Esophagus squamous epithelium (tissue), 4 donors: ENCODE results near the gene E2F4.

ENCODE experiments used
- CTCF ChIP-seq, 6 experiments: fragments of 450-650 bp in 4 of 6; fragments of 200-600 bp in 2 of 6; sonication (generic) in 2 of 6; IDR thresholded peaks; one replicate each; pipeline ENCODE4 v1.5.1; 2016 to 2019; ENCODE audit warnings: antibody characterized with exemption in 6 of 6, mild to moderate bottlenecking in 4 of 6, moderate library complexity in 4 of 6
- POLR2A ChIP-seq, 4 donors: fragments of 450-650 bp; IDR thresholded peaks; one replicate each; pipeline ENCODE4 v1.6.1; 2017; ENCODE audit warnings: antibody characterized with exemption in 4 of 4, mild to moderate bottlenecking in 4 of 4, moderate library complexity in 3 of 4

- TF ChIP-seq CTCF (IDR thresholded peaks at IDR 0.05): no peak
- TF ChIP-seq POLR2A (IDR thresholded peaks at IDR 0.05): no peak
These were observed 22.9 kb upstream of the E2F4 start for GRCh38 chr16:67169011-67169451.
